Measurements from ENCODE around the gene EDRF1.

Gene EDRF1

DNA sequence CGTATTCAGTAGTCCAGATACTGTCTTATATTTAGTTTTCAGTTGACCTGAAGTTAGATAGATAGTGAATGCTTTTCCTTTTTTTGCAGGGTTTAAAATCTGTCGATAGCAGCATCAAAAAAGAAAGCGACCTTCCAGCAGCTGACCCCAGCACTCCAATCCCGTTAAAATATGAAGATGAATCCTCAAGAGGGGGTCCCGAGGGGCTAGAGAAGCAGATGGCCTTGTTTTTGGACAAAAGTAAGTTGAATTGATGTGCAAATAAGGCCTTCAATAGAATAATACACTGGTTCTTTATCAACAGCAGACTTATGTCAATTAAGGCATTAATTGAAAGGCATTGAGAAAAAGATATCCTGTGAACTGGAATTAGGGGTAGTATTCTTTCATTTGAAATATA, 18.7 kb downstream of the EDRF1 start:
- H3K4me1 ChIP-seq: no peaks in the 10 kb centered on the region
- H3K36me3 ChIP-seq: peaks cover 79% of the 10 kb centered on the region
- DNase-seq: no peak
- no peaks in the 10 kb centered on the region for H3K27me3 ChIP-seq
- no peaks in the 10 kb centered on the region for H3K9me3 ChIP-seq
- no peak overlapping the region for H3K4me3 ChIP-seq (ENCODE audit: low read depth, low read length)
- TF ChIP-seq, protein P1, sequence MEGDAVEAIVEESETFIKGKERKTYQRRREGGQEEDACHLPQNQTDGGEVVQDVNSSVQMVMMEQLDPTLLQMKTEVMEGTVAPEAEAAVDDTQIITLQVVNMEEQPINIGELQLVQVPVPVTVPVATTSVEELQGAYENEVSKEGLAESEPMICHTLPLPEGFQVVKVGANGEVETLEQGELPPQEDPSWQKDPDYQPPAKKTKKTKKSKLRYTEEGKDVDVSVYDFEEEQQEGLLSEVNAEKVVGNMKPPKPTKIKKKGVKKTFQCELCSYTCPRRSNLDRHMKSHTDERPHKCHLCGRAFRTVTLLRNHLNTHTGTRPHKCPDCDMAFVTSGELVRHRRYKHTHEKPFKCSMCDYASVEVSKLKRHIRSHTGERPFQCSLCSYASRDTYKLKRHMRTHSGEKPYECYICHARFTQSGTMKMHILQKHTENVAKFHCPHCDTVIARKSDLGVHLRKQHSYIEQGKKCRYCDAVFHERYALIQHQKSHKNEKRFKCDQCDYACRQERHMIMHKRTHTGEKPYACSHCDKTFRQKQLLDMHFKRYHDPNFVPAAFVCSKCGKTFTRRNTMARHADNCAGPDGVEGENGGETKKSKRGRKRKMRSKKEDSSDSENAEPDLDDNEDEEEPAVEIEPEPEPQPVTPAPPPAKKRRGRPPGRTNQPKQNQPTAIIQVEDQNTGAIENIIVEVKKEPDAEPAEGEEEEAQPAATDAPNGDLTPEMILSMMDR (IDR thresholded peaks at IDR 0.05; ENCODE audit: low read depth, low read length): no peak

DNA sequence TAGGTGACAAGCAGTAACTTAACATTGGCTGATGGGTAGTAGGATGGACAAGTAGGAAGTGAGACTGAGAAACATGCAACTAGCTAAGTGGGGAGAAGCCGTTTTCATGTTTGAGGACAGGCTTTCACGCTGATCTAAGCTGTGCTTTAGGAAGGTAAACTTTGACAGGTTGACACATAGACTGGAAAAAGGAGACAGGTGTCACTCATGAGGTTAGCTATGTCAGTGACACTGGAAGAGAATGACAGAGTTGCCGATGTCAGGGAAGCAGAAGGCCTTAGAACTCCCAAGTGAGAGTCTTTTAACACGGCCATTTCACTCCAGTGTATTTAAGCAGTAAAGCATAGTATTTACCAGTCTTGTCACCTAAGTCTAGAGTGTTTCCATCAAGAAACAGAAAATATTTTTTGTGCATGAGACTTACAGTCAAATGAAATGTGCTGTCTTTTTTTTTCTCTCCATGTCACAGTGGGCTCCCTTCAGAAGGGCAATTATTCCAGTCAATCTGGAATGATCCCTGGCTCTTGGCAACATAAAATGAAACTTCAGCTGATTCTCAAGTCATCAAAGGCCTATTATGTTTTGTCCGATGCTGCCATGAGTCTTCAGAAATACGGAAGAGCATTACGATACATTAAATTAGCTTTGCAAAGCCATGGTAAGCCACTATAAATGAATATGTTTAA, 20.6 kb downstream of the EDRF1 start:
- Histone ChIP-seq H3K4me1 (no peaks in the 10 kb centered on the region), H3K36me3 (peaks cover 82% of the 10 kb centered on the region), H3K4me3 (ENCODE audit: low read depth, low read length) (no peak overlapping the region), H3K9me3 (no peaks in the 10 kb centered on the region), H3K27me3 (no peaks in the 10 kb centered on the region)
- DNase-seq: no peak
- TF ChIP-seq, protein P1 (IDR thresholded peaks at IDR 0.05; ENCODE audit: low read depth, low read length): no peak

DNA sequence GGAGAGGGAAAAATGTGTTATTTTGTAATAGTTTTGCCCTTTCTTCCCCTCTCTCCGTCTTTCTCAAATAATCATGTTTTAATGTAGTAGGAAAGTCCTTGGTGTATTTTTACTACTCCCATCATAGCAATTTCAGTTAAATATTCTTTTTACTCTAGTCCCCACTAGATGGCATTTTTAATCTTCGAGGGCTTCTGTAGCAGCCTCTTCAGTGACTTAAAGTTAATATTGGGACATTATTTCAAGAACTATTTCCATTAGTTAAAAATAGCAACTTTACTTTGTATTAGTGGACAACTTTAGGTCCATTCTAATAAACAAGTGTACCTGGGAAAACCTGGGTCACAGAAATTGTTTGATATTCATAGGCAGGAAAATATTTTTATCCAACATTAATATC, 23.0 kb downstream of the EDRF1 start:
- H3K4me3 ChIP-seq (ENCODE audit: low read depth, low read length): no peak overlapping the region
- no peaks in the 10 kb centered on the region for H3K4me1 ChIP-seq
- H3K27me3 ChIP-seq: no peaks in the 10 kb centered on the region
- DNase-seq: no peak
- TF ChIP-seq, protein P1 (IDR thresholded peaks at IDR 0.05; ENCODE audit: low read depth, low read length): no peak
- no peaks in the 10 kb centered on the region for H3K9me3 ChIP-seq
- H3K36me3 ChIP-seq: peaks cover 75% of the 10 kb centered on the region

DNA sequence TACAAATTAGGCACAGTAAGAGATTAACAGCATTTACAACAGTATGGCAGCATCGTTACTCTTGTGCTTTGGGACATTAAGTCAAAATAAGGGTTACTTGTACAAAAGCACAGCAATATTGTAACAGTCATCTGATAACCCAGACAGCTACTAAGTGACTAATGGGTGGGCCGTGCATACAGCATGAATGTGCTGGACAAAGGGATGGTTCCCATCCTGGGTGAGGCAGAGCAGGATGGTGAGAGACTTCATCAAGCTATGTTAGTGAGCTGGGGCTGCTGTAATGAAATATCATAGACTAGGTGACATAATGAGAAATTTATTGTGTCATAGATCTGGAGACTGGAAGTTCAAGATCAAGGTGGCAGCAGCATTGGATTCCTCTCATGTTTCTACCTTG, 25.4 kb downstream of the EDRF1 start:
- TF ChIP-seq, protein P1 (IDR thresholded peaks at IDR 0.05; ENCODE audit: low read depth, low read length): no peak
- no peak for DNase-seq
- Histone ChIP-seq H3K27me3 (no peaks in the 10 kb centered on the region), H3K9me3 (no peaks in the 10 kb centered on the region), H3K4me1 (no peaks in the 10 kb centered on the region), H3K4me3 (ENCODE audit: low read depth, low read length) (no peak overlapping the region), H3K36me3 (peaks cover 65% of the 10 kb centered on the region)

DNA sequence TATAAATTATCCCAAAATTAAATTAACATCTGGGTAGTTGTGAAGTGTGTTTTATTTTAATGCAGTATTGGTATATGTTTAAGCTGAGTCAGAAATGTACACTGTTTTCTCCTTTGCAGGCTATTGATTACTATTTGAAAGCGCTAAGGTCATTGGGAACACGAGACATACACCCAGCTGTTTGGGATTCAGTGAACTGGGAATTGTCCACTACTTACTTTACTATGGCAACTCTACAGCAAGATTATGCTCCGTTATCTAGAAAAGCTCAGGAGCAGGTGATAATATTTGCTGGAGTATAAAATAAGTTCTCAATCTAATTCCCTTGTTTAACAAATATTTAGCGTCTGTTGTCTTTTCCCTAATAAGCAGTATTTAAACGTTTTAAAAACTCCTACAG, 27.9 kb downstream of the EDRF1 start:
- no peaks in the 10 kb centered on the region for H3K4me1 ChIP-seq
- H3K27me3 ChIP-seq: no peaks in the 10 kb centered on the region
- peaks cover 51% of the 10 kb centered on the region for H3K36me3 ChIP-seq
- no peak for DNase-seq
- TF ChIP-seq, protein P1 (IDR thresholded peaks at IDR 0.05; ENCODE audit: low read depth, low read length): no peak
- H3K4me3 ChIP-seq (ENCODE audit: low read depth, low read length): no peak overlapping the region
- H3K9me3 ChIP-seq: no peaks in the 10 kb centered on the region

DNA sequence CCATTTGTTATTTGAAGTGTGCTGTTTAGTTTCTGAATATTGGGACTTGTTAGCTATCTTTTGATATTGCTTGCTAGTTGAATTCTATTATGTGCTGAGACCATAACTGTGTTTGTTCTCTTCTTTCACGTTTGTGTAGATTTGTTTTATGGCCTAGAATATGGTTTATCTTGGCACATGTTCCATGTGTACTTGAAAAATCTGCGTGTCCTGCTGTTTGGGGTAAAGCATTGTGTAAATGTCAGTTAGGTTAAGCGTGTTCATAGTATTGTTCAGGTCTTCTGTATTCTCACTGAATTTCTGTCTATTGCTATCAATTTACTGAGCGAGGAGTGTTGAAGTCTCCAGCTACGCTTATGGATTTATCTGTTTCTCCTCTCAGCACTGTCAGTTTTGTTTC, 36.7 kb downstream of the EDRF1 start:
- peaks cover 49% of the 10 kb centered on the region for H3K36me3 ChIP-seq

More for the DNA sequence above, 36.7 kb downstream of the EDRF1 start:
- H3K27me3 ChIP-seq: no peaks in the 10 kb centered on the region
- H3K9me3 ChIP-seq: no peaks in the 10 kb centered on the region
- no peaks in the 10 kb centered on the region for H3K4me1 ChIP-seq
- H3K4me3 ChIP-seq (ENCODE audit: low read depth, low read length): no peak overlapping the region
- DNase-seq: no peak
- TF ChIP-seq, protein P1 (IDR thresholded peaks at IDR 0.05; ENCODE audit: low read depth, low read length): no peak

Data from BE2C (cell line).